Measurements from ENCODE around the gene HS6ST1. TPM values are rescaled to one million over a fixed set of nuclear protein-coding genes. Genes with fewer than 3 reads are reported as not detected.

Gene HS6ST1
- total RNA-seq, 2 donors from 2014 or later = 19.3 to 22.9 TPM

DNA sequence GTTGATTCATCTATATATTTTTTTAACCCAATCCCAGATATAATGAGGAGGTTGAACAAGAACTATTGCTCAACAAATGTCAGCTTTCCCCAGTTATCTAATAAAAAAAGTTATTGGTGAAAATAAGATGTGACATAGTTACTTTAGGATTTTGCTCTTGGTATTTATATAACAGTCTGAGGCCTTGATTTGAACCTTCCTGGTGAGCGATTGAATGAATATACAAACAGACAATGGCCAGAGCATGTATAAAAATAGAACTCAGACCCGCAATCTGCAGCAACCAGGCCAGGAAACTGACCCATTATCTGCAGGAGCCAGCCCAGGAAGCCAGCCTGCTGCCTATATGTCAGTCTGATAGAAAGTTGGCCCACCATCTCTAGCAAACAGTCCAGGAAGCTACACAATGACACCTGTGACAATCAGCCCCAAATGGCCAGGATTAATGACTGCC is 81.6 kb downstream of the HS6ST1 start:
- Histone ChIP-seq H3K27ac (no peak overlapping the region), H3K36me3 (no peaks in the 10 kb centered on the region), H3K4me1 (no peaks in the 10 kb centered on the region), H3K27me3 (no peaks in the 10 kb centered on the region), H3K9ac (ENCODE audit: low read depth in 2 of 2, low read length in 2 of 2) (no peak overlapping the region), H3K4me3 (no peak overlapping the region), H3K9me3 (no peaks in the 10 kb centered on the region)
- intact Hi-C loops (cut with DNase I) = loop anchor here (10.0 kb wide), 1 partner anchor 172 kb away; no protein-coding TSS in a partner anchor
- DNase-seq = no peak
- TF ChIP-seq, protein P1, sequence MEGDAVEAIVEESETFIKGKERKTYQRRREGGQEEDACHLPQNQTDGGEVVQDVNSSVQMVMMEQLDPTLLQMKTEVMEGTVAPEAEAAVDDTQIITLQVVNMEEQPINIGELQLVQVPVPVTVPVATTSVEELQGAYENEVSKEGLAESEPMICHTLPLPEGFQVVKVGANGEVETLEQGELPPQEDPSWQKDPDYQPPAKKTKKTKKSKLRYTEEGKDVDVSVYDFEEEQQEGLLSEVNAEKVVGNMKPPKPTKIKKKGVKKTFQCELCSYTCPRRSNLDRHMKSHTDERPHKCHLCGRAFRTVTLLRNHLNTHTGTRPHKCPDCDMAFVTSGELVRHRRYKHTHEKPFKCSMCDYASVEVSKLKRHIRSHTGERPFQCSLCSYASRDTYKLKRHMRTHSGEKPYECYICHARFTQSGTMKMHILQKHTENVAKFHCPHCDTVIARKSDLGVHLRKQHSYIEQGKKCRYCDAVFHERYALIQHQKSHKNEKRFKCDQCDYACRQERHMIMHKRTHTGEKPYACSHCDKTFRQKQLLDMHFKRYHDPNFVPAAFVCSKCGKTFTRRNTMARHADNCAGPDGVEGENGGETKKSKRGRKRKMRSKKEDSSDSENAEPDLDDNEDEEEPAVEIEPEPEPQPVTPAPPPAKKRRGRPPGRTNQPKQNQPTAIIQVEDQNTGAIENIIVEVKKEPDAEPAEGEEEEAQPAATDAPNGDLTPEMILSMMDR (IDR thresholded peaks at IDR 0.05) = no peak

DNA sequence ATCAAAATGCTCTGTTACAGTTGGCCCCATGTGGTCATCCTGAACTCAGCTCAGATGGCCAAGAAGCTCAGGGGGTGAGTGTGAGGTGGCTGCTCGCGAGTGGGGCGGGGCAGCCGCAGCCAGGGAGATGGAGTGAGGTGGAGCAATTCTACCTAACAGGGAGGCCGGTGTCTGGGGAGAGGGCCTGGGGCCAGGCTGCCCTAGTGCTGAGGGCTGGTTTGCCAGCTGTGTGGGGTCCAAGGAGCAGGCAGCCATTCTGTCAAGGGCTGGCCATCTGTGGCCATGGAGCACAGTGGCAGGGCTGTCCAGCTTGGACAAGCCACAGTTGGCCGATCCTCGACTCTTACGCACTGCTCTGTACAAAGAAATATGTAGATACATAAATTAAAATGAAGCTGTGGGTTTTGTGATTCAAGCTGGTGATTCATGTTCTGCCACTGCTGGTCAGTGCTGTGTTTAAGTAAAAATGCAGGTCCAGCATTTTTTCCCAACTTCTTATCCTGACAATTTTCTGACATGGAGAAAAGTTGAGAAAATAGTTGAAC is 82.1 kb downstream of the HS6ST1 start:
- Histone ChIP-seq H3K36me3 (no peaks in the 10 kb centered on the region), H3K9ac (ENCODE audit: low read depth in 2 of 2, low read length in 2 of 2) (no peak overlapping the region), H3K9me3 (no peaks in the 10 kb centered on the region), H3K27me3 (no peaks in the 10 kb centered on the region), H3K4me1 (no peaks in the 10 kb centered on the region), H3K27ac (no peak overlapping the region), H3K4me3 (no peak overlapping the region)
- TF ChIP-seq, protein P1 (IDR thresholded peaks at IDR 0.05) = no peak
- DNase-seq = no peak
- intact Hi-C loops (cut with DNase I) = loop anchor here (10.0 kb wide), 1 partner anchor 172 kb away; no protein-coding TSS in a partner anchor

DNA sequence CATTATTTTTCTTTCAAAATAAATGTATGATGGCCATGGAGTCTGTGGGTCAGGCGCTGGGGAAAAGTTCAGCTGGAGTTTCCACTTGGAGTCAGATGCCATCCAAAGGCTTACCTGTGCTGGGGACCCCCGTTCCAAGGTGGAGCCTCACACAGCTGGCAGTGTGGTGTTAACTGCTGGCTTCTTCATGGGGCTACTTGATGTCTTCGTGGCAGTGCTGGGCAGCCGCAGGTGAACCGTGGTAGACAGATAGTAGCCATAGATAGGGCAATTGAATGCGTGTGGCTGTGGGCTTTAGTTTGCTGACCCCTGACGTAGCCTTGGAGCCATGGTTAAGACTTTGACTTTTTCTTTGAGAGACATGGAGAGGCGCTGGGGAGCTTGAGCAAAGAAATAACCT is 83.1 kb downstream of the HS6ST1 start:
- Histone ChIP-seq H3K27me3 (no peaks in the 10 kb centered on the region), H3K9me3 (no peaks in the 10 kb centered on the region), H3K9ac (ENCODE audit: low read depth in 2 of 2, low read length in 2 of 2) (no peak overlapping the region), H3K36me3 (no peaks in the 10 kb centered on the region), H3K4me3 (no peak overlapping the region), H3K27ac (no peak overlapping the region), H3K4me1 (no peaks in the 10 kb centered on the region)
- intact Hi-C loops (cut with DNase I) = loop anchor here (10.0 kb wide), 1 partner anchor 171 kb away; no protein-coding TSS in a partner anchor
- TF ChIP-seq, protein P1 (IDR thresholded peaks at IDR 0.05) = no peak
- DNase-seq = no peak

DNA sequence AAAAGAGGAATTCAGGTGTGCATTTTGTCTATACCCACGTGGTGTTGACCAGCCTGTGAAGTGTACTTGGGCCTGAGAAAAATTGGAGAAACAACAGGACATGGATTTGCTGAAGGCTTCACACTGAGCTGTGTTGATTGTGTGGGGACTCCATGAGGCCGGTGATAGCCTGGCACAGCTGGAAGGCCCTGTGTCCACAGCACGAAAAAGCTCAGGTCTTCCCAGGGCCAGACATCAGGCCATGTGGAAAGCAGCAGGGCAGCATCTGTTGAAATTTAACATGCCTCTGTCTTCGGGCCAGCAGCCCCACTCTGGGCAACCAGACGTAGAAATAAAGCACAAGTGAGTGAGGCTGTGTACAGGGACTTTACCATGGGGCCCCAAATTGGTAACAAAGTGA is 84.1 kb downstream of the HS6ST1 start:
- H3K9ac ChIP-seq (ENCODE audit: low read depth in 2 of 2, low read length in 2 of 2) = no peak overlapping the region
- H3K27me3 ChIP-seq = no peaks in the 10 kb centered on the region
- H3K4me3 ChIP-seq = no peak overlapping the region
- H3K9me3 ChIP-seq = no peaks in the 10 kb centered on the region
- TF ChIP-seq, protein P1 (IDR thresholded peaks at IDR 0.05) = no peak
- H3K36me3 ChIP-seq = no peaks in the 10 kb centered on the region
- H3K4me1 ChIP-seq = no peaks in the 10 kb centered on the region
- no peak for DNase-seq
- intact Hi-C loops (cut with DNase I) = loop anchor here (10.0 kb wide), 1 partner anchor 170 kb away; no protein-coding TSS in a partner anchor
- H3K27ac ChIP-seq = no peak overlapping the region

DNA sequence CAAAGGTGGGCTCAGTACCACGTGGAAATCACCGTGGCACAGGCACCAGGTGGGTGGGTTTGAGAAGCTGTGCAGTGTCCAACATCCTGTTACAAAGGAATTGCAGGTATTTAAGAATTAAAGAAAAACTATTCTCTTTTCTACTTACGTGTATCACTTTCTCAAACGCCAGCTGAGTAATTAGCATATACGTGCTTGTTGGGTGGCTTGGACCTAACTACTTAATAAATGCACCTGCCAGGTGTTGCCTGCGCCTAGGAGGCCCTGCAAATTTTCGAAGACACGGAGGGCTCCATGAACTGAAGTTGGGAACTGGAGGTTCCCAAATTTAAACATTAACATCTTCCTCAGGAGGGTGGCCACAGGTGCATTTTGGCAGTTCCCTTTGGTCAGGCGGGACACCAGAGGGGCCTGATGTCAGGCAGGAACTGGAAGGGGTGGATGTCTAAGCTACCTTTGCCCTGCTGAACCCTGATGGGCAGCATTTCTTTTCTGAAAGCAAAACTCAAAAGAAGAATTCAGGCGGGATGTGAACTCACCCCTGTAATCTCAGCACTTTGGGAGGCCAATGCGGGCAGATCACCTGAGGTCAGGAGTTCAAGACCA is 84.8 kb downstream of the HS6ST1 start:
- no peaks in the 10 kb centered on the region for H3K36me3 ChIP-seq
- TF ChIP-seq, protein P1 (IDR thresholded peaks at IDR 0.05) = no peak
- no peak overlapping the region for H3K27ac ChIP-seq
- no peaks in the 10 kb centered on the region for H3K9me3 ChIP-seq
- peak overlapping the region; percentile 60 for H3K4me3 ChIP-seq
- intact Hi-C loops (cut with DNase I) = loop anchor here (2.0 to 10.0 kb wide), 2 partner anchors 55 to 169 kb away; no protein-coding TSS in a partner anchor
- no peak overlapping the region for H3K9ac ChIP-seq (ENCODE audit: low read depth in 2 of 2, low read length in 2 of 2)
- H3K27me3 ChIP-seq = no peaks in the 10 kb centered on the region
- H3K4me1 ChIP-seq = no peaks in the 10 kb centered on the region
- no peak for DNase-seq
